Hepatocyte (in vitro differentiated cells): ENCODE measurements around the gene NSF. TPM values are rescaled to one million over a fixed set of nuclear protein-coding genes. Genes with fewer than 3 reads are reported as not detected.

ENCODE experiments used
- DNase-seq: peaks from one replicate; pipeline ENCODE4 v3.0.0-alpha.2; 2016; ENCODE audit warnings: low spot score
- H2AFZ ChIP-seq: fragments of 200-600 bp; sonication (generic); 2 replicates; pipeline ENCODE4 v1.6.0; 2016; ENCODE audit warnings: antibody characterized with exemption, mild to moderate bottlenecking
- H3K27ac ChIP-seq: fragments of 200-600 bp; sonication (generic); 2 replicates; pipeline ENCODE4 v1.5.1; 2016; ENCODE audit warnings: mild to moderate bottlenecking
- H3K27me3 ChIP-seq: fragments of 200-600 bp; sonication (generic); 2 replicates; pipeline ENCODE4 v1.6.1; 2016
- H3K36me3 ChIP-seq: fragments of 200-600 bp; sonication (generic); replicated peaks from 2 replicates; pipeline ENCODE4 v1.5.1; 2016; ENCODE audit warnings: low read depth; ENCODE audit not compliant: insufficient read depth
- H3K4me1 ChIP-seq: fragments of 200-600 bp; sonication (generic); 2 replicates; pipeline ENCODE4 v1.5.1; 2016; ENCODE audit warnings: mild to moderate bottlenecking, moderate library complexity; ENCODE audit not compliant: insufficient read depth
- H3K4me2 ChIP-seq: fragments of 200-600 bp; sonication (generic); 2 replicates; pipeline ENCODE4 v1.6.0; 2016
- H3K4me3 ChIP-seq: fragments of 200-600 bp; sonication (generic); 2 replicates; pipeline ENCODE4 v1.5.1; 2016; ENCODE audit warnings: mild to moderate bottlenecking
- H3K79me2 ChIP-seq: fragments of 200-600 bp; sonication (generic); 2 replicates; pipeline ENCODE4 v1.6.0; 2017; ENCODE audit warnings: mild to moderate bottlenecking
- H3K9me2 ChIP-seq: fragments of 200-600 bp; sonication (generic); replicated peaks from 2 replicates; pipeline ENCODE4 v1.6.0; 2017; ENCODE audit warnings: mild to moderate bottlenecking; ENCODE audit not compliant: insufficient read depth
- H3K9me3 ChIP-seq: fragments of 200-600 bp; sonication (generic); 2 replicates; pipeline ENCODE4 v1.5.1; 2016; ENCODE audit warnings: low read depth, mild to moderate bottlenecking
- H4K20me1 ChIP-seq: fragments of 200-600 bp; sonication (generic); 2 replicates; pipeline ENCODE4 v1.6.0; 2016; ENCODE audit warnings: mild to moderate bottlenecking; ENCODE audit not compliant: insufficient read depth, poor library complexity, severe bottlenecking
- CTCF ChIP-seq: fragments of 200-600 bp; sonication (generic); IDR thresholded peaks from 2 replicates; pipeline ENCODE4 v1.5.1; 2016; ENCODE audit warnings: antibody characterized with exemption, mild to moderate bottlenecking; ENCODE audit not compliant: poor library complexity
- EZH2 ChIP-seq: fragments of 200-600 bp; sonication (generic); IDR thresholded peaks from 2 replicates; pipeline ENCODE4 v1.6.1; 2016; ENCODE audit warnings: antibody characterized with exemption, mild to moderate bottlenecking, borderline replicate concordance
- EZH2phosphoT487 ChIP-seq: fragments of 200-600 bp; sonication (generic); IDR thresholded peaks from one replicate; pipeline ENCODE4 v1.6.1; 2018; ENCODE audit warnings: antibody characterized with exemption, mild to moderate bottlenecking, low read depth, moderate library complexity; ENCODE audit not compliant: unreplicated experiment, severe bottlenecking
- WGBS: methylation state at CpG from one replicate; pipeline ENCODE4 v1.1.6; 2016; ENCODE audit warnings: low lambda C conversion rate; ENCODE audit errors: missing lambda C conversion rate; 5-methylcytosine and 5-hydroxymethylcytosine counted together
- polyA plus RNA-seq: library from polyadenylated mRNA; unstranded; fragments of >200 nt; fragmentation: Nextera tagmentation; extraction: Ambion mirVana; gene quantifications from 2 replicates; pipeline ENCODE4 v1.2.1, GENCODE V29; 2016
- total RNA-seq: library from RNA; depleted of rRNA; stranded (reverse); fragments of >200 nt; gene quantifications from 2 replicates; pipeline ENCODE4 v1.2.3, GENCODE V29; 2014

The NSF gene
- total and polyA plus RNA-seq, 2 experiments from 2014 or later: 22.6 to 35.1 TPM

GRCh38 chr17:46795379-46795952 lies 205.0 kb downstream of the NSF start:
- WGBS: 63% methylated on average over 15 of the region's 15 CpGs
- no peaks in the 10 kb centered on the region for H3K79me2 ChIP-seq
- H3K4me2 ChIP-seq: no peak overlapping the region
- no peaks in the 10 kb centered on the region for H3K9me3 ChIP-seq
- no peaks in the 10 kb centered on the region for H3K4me1 ChIP-seq
- TF ChIP-seq CTCF: no peak
- TF ChIP-seq EZH2: no peak
- TF ChIP-seq EZH2phosphoT487: no peak
- H2AFZ ChIP-seq: no peak overlapping the region
- H3K27me3 ChIP-seq: peaks cover 8% of the 10 kb centered on the region
- H3K4me3 ChIP-seq: no peak overlapping the region
- no peak for DNase-seq
- H3K36me3 ChIP-seq: no peaks in the 10 kb centered on the region
- no peaks in the 10 kb centered on the region for H4K20me1 ChIP-seq
- H3K27ac ChIP-seq: no peak overlapping the region
- H3K9me2 ChIP-seq: no peaks in the 10 kb centered on the region

- H3K4me1 ChIP-seq: no peaks in the 10 kb centered on the region
- no peak for DNase-seq
- H3K4me2 ChIP-seq: no peak overlapping the region
- no peaks in the 10 kb centered on the region for H4K20me1 ChIP-seq
- no peaks in the 10 kb centered on the region for H3K36me3 ChIP-seq
- H2AFZ ChIP-seq: no peak overlapping the region
- H3K9me2 ChIP-seq: no peaks in the 10 kb centered on the region
- 76% methylated on average over 3 of the region's 3 CpGs for WGBS
- peaks cover 8% of the 10 kb centered on the region for H3K27me3 ChIP-seq
- H3K79me2 ChIP-seq: no peaks in the 10 kb centered on the region
- H3K27ac ChIP-seq: no peak overlapping the region
- H3K4me3 ChIP-seq: no peak overlapping the region
- TF ChIP-seq EZH2 (no peak), CTCF (no peak), EZH2phosphoT487 (no peak)
- no peaks in the 10 kb centered on the region for H3K9me3 ChIP-seq
Measured at GRCh38 chr17:46796084-46796483, 205.6 kb downstream of the NSF start.

- H3K27ac ChIP-seq: no peak overlapping the region
- no peaks in the 10 kb centered on the region for H3K36me3 ChIP-seq
- no peaks in the 10 kb centered on the region for H4K20me1 ChIP-seq
- no peak overlapping the region for H3K4me2 ChIP-seq
- no peaks in the 10 kb centered on the region for H3K79me2 ChIP-seq
- no peaks in the 10 kb centered on the region for H3K9me3 ChIP-seq
- no peaks in the 10 kb centered on the region for H3K4me1 ChIP-seq
- H3K4me3 ChIP-seq: no peak overlapping the region
- WGBS: 87% methylated on average over 7 of the region's 7 CpGs
- no peak overlapping the region for H2AFZ ChIP-seq
- H3K9me2 ChIP-seq: no peaks in the 10 kb centered on the region
- peaks cover 8% of the 10 kb centered on the region for H3K27me3 ChIP-seq
- no peak for DNase-seq
- TF ChIP-seq EZH2: no peak
- TF ChIP-seq EZH2phosphoT487: no peak
- no peak for TF ChIP-seq CTCF
Measured at GRCh38 chr17:46796524-46796923, 206.1 kb downstream of the NSF start.
